Fibroblast of upper back skin (primary cell): ENCODE results near the gene CDC25C.

Source experiments
- DNase-seq: peaks from one replicate; pipeline ENCODE4 v3.0.0-alpha.2; 2013

The CDC25C gene

DNA sequence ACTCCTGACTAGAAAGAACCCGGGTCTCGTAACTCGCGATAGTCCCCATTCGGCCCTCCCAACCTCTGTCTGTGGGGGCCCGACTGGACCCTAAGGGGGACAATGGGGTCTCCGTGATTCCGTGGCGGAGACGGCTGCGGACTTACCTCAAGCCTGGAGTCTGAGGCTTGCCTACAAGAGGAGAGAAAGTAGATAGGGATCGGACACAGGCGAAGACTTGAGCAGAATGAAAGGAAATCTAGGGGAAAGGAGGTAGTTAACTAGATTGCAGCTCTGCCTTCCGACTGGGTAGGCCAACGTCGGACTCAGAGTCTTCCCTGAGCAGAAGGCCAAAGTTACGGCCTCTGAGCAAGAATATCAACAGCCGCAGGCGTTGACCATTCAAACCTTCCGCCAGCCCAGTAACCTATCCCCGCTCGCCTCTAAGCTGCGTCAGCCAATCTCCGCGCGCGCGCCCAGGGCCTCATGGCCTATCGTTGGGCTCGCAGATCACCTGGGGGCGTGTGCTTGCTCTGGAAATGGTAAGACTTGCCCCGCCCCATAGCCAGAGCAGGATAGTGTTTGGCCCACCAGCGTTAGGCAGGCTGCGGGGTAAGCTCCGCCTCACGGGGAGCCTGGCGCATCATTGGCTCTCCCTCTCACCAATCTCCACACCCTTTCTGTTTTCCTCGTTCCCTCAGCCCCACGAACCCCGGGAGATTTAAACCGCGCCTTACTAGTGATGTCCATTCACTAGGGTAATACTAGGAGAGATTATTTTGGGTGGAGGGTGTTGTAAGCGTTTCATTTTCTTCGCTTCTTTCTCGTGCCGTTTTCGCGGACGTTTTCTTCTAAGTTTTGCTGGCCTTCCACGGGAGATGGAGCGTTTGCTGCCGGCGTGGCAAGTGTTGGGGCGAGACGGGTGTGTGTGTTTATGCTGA is at the start of gene CDC25C:
Gene CDC25C (minus strand): TSS at position 356 of the 920 bp plus-strand sequence. CDS start 624 bp downstream, outside the sequence.
- peak; percentile 99 for DNase-seq

DNA sequence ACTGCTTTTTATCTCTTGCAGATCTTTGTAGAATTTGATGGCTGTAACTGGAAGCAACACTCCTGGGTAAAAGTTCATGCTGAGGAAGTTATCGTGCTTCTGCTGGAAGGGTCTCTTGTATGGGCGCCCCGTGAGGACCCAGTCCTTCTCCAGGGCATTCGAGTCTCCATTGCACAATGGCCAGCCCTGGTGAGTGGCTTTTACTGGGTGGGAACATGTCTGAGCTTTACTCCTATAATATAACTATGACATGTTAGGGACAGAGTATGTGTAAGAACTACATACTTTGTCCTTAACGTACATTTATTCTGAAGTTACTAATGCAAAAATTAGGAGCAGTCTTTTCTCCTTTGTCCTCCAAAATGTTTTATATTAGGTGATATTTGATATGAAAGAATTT is 41.0 kb upstream of the CDC25C start:
- DNase-seq: no peak

DNA sequence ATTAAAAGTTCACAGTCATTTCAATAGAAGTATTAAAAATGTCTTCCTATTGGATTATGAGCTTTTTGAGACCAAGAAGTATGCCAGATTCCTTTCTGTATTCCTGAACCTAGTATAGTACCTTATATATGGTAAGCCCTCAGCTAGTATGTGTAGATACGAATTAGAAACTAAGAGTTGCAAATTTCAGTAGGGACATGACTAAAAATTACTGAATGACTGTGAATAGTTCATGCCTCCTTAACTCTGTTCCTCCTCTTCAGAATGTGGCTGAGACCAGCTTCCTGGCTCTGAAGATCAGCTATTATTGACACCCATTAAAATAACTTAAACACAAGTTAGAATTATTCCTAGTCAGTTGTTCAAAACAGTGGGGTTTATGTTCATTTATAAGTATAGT is 40.6 kb upstream of the CDC25C start:
- no peak for DNase-seq

DNA sequence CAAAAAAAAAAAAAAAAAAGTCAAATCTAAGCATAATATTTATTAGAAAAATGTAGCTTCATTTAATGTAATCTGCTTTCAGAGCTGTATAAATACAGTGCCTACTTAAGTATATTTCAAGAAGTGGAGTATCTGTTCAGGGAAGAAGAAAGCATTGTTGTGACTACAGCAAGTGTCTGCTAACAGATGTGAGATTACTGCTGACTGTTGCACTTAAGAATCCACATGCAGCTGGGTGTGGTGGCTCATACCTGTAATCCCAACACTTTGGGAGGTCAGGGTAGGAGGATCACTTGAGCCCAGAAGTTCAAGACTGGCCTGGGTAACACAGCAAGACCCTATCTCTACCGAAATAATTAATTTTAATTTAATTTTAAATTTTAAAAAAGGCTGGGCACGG is 39.9 kb upstream of the CDC25C start:
- no peak for DNase-seq

DNA sequence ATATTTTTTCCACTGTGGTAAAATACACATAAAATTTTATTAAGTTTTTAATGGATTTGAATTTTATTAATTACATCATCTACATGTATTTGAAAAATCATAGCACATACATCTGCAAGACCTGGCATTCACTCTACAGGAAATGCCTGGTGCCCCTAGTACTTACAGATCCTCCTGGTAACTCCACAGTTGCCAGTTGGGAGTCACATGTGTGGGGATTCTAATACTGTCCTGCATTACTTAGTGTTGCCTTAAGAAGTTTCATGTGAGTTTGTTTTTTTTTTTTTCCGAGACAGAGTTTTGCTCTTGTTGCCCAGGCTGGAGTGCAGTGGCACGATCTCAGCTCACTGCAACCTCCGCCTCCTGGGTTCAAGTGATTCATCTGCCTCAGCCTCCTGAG is 38.9 kb upstream of the CDC25C start:
- no peak for DNase-seq

DNA sequence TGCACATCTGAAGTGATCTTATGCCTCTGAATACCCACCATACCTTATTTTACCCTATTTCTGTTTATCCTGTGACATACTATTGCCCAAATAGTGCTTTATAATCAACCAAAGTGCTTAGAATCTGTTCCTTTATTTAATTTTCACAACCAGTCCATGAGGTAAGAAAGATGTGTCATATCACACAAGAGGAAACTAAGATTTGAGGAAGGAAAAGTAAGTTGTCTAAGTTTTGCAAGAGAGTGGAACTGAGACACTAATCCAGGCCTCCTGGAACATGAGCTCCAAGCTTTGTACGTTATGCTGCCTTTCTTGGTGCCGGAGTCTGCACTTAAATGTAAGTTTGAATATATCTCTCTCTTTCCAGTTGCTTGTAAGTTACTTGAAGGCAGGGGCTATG is 38.1 kb upstream of the CDC25C start:
- no peak for DNase-seq

DNA sequence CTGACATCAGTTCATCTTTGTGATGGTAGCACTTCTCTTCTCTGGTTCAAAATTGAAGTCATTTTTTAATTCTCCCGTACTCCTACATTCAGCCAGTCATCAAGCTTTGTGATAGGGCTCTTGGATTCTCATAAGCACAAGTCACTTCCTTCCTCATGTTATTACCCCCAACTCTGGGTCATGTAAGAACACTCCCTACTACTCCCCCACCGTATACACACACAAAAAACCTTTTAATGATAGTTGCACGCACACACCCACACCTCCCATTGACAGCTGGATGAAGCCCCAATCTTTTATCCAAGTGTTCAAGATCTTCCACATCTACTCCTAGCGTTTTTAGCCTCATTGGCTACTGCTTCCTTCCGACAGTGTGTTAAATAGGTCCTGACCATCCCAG is 37.7 kb upstream of the CDC25C start:
- no peak for DNase-seq

DNA sequence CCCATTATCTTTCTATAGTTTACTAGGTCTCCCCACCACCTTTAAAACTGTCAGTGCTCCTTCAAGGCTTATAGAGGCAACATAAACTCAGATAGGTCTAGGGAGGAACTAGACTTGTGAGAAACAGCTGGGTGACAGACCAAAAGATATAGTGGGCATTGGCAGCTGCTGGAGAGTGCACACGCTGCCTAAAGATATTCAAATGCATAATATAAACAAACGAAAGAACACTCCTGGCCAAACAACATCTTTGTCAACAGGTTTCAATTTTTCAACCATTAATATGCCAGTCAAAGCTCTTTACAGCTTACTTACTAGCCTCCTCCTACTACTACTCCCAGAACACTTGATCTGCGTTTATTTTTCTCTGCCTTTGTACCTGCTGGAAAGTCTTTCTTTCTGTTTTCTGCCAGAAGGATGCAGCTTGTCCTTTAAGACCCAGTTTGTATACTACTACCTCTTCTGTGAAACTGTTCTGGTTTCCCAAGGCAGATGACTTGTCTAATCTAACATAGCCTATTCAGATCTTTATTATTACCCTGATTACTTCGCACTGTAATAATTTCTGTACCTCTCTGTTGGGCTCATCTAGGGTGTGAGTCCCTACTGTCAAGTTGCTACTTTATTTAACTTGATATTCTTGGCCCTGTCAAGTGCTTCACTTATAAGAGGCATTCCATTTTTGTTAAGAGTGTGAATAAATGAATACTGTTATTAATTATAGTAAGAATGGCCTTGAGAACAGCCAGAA is 35.2 kb upstream of the CDC25C start:
- DNase-seq: no peak

DNA sequence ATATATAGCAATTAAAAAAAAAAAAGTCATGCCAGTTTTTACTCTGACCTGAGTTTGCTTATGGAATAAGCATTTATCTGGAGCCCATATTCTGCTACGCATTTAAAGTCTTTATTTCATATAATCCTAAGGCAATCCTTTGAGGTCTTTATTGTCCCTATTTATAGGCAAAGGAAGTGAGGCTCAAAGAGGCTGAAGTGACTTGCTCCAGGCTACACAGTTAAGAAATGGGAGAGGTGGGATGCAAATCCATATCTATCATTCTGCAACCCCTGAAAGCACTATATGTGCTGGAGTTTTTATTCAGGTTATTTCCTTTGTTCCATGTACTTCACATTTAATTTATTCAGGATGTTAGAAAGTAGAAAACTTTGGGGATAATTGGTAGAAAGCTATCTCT is 33.0 kb upstream of the CDC25C start:
- no peak for DNase-seq

DNA sequence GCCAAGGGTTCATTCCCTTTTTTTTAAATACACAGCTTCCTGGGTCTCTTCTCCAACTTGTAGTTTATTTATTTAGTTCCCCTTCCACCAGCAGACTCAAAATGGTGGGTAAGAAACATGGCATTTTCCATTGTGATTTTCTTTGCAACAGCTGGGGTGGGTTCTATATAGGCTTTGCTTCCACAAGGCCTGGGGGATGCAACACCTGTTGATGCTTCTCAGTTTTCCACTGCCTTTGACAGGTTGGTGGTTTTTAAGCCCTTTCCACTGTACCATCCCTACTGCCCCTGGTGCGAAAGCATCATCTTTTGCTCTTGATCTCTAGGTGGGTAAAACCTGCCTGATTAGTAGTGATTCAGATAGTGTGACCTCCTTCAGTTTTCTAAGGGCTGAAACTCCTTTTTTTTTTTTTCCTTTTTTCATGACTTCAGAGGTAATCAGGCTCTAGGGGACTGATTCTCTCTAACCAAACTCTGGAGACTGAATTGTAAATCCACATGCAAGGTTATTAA is 29.4 kb upstream of the CDC25C start:
- no peak for DNase-seq

DNA sequence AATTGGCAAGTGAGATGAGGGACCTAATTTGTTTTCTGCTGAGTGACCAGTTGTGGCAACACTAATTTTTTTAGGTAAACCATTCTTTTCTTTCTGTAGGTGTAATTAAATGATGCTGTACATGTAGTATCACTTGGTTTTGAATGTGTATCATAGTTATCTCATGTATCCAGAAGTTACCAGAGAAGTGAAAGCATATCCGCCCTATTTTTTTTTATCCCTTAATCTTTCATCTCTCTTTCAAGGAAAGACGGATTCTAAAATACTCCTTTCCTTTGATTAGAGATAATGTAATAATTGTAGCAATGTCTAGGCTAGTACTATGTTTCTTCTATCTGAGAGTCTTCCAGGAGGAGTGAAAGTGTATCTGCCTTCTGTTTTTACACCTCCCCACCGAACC is 28.0 kb upstream of the CDC25C start:
- DNase-seq: no peak

DNA sequence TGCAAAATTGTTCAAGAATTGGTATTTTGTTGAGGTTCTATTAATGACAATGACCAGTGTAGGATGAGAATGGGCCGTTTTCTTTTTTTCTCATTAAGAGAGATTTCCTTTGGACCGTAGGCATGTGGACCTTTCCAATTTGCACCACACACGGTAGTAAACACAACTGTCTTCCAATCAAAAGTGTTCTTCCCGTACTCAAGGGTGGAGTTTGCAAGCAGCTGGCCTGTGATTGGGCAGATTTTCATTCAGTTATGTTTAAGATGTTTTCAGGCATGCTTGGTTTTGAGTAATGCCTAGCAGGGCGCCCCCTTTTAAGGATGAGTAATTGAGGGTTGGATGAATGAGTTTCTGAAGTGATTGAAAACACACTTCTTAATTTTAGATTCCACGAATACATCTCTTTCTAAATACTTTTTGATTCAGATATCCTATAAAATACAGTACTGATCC is 23.3 kb upstream of the CDC25C start:
- peak; percentile 76 for DNase-seq

DNA sequence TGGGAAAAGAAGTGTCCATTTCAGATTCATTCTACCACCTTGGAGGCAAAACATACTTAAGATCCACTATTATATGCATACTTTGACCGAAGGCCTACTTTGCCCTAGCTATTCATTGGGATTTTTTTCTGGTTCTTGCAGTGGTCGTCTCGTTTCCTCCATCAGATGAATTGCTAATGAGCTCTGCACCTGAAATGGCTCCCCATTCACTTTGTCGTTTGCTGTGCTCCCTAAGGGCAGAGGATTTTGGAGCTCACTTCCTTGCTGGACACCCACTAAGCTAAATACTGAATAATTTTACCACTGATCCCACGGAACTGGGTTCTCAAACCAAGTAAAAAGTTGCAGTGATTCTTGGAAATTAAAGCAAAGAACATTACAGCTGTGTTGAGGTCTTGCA is 22.8 kb upstream of the CDC25C start:
- no peak for DNase-seq

DNA sequence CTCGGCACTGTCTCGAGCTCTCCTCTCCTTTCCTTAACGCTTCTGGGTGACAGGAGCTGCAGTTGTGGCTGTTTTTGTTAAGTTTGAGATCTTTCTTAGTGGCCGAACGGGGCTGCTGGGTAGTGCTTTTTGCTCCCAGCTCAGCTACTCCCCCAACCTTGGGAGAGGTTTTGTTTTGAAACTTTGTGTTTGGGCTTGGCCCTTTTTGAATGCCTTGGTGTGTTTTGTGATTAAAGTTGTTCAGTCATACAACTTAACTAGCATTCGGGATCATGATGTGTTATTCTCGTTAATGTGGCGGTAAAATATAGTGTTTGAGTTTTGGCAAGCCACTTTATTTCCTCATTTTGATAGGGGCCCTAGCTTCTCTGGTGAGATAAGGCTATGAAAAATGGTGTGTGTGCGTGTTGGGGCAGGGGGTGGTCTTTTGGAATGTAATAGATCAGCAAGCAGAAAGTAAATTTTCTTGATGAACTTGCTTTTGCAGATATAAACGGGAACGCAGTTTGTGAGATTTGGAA is 22.0 kb upstream of the CDC25C start:
- no peak for DNase-seq

DNA sequence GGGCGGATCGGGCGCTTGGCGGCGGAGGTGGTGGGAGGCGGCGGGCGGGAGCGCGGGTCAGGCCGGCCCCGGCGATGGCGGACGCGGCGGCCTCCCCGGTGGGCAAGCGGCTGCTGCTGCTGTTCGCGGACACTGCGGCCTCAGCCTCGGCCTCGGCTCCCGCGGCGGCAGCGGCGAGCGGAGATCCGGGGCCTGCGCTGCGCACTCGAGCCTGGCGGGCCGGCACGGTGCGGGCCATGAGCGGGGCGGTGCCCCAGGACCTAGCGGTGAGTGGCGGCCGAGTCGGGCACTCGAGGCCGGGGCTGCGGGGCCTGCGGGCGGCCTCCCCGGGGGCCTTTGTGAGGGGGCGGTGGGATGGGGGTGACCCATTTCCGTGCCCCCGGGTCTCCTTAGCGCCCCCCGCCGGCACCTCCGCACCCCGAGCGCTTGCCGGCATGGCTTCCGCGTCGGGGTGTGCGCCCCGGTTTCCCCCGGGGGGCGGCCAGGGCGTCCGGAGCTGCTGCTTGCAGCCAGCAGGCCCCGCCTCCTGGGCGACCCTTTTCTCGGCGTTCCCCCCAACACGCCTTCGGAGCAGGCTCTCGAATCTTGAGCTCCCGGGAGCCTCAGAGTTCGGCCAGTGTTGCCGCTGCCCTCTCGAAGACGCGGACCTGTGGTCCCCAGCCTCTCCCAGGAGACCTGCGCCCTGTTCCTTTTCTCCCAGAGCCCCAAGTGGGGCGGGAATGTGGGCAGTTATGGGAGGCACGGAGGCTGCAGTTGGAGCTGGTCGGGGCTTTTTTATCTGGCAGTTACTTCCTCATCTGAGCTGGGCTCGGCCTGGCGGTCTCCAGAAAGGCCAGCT is 21.3 kb upstream of the CDC25C start:
- peak; percentile 44 for DNase-seq

DNA sequence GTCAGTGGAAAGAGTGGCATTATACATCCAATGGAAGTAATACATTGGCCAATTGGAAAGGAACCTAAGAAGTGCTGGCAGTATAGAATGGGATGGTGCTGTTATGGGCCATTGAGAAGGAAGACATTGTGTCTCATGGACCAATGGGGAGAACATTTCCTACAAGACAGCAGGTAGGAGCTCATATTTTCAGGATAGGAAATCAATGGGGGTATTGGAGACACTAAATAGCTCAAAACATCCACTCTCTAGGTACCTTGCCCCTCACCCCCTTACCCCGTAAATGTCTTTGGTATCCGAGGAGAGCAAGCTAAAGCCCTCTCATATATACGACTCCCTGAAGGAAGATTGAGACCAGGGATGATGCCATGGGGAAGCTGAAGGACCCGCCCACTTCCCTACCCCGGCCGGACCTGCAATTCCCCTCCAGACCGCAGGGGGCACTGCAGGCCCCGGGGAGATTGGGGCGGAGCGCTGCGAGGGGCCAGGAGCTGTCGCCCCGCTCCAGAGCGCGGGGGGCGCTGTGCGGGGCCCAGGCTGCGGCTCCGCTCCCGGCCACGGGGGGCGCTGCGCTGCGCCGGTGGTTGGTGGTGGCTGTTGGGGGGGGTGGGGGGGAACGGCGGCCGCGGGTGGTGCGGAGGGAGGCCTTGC is 20.6 kb upstream of the CDC25C start, which contains the start of gene KDM3B:
Gene KDM3B (plus strand): TSS at position 615 of the 651 bp plus-strand sequence. CDS start 111 bp downstream, outside the sequence.
- DNase-seq: peak; percentile 79

DNA sequence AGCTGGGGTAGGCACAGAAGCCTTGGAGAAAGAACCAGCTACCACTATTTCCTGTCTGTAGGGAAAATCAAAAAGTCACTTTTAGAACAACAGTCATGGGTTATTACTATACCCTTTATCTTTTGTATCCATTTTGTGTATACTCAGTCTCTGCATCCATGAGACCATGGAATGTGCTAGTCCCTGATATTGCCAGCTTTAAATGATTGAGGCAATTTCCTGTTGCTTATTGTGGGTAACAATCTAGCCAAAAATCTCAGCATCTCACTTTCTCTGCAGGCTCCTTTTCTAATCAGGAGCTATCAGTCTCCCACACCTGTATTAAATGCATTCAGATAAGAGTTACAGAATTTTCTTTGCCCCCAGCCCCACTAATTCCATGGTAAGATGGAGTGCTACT is 19.9 kb upstream of the CDC25C start:
- DNase-seq: no peak

DNA sequence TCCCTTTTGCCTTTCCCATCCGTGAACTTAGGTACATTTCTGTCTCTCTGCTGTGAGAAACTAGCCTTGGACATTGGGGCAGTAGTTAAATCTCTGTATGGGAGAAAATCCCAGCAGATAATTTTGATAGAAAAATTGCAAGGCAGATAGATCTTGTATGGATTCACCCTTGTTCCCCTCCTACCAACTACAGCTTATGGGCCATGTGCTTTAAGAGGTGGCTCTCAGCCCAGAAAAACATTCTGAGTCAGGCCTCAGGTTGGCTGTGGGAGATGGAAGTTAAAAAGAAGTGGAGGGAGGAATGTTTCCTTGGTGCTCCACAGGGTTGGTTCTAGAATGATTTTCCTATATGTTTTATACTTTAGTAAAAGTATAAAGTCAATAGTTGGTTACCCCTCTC is 19.5 kb upstream of the CDC25C start:
- peak; percentile 76 for DNase-seq

DNA sequence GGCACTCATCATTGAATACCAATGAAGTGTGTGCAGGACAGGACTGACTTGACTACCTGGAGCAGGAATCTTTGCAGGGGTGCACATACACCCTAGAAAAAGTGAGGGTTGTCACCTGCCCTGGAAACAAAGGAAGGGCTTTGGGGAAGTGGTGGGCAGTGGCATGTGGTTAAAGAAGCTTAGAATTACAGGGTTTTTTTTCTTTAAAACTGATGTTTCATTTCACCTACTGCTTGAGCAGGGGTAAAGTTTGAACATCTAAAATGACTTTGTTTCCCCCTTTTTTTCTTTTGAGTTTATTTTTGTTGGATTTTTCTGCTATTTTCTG is 18.9 kb upstream of the CDC25C start:
- no peak for DNase-seq

DNA sequence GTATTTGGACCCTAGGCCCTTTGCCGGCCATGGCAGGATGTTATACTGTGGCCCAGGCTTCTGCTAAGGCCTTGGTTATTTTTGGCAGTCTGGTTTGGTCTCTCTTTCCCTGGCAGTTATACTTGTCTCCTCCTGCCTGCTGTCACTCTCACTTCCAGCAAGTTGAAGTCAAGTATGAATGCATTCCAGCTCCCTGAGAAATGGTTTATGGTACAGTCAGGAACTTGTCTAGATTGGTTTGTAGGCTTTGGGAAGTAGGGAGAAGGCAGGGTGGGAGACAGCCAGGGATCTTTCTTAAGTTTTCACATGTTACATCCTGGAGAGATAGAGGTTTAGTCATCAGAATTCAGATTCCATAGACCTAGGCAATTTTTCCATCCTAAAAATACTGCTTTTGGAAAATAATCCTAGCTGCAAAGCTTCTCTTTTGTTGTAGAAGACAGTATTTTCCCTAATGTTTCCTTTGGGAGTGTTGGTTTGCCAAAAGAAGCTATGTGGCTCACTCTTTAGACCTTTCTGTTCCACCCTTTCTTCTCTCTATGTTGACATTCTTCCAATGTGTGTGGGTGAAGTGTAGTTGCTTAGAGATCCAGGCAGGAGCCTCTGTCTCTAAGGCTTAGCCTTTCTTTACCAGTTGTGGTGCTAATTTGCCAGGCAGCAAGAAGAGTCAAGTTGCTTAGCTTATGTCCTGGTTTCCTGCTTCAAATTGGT is 18.4 kb upstream of the CDC25C start:
- peak; percentile 60 for DNase-seq

DNA sequence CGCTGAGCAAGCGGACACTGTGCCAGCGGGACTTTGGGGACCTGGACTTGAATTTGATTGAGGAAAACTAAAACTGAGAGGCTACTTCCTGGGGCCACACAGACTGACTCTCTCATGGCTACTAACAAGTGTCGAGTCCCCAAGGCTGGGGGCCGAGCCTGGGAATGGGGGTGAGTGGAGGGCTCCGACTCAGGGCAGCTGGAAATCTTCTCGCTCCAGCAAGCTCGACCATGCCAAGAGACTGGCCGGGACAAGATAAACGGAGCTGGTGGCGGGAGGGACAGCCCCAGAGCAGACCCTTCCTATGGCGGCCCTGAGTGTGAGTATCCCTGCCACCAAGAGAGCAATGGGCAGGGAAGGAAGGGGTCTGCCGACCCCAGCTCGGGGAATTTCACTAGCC is 15.3 kb upstream of the CDC25C start:
- no peak for DNase-seq
